H1 (cell line): ENCODE data around the gene WNT9B. TPM values are rescaled to one million over a fixed set of nuclear protein-coding genes. Genes with fewer than 3 reads are reported as not detected.

Source experiments
- CTCF ChIA-PET: fragments of 300-600 bp; sonication (Branson Sonifier 250); formaldehyde crosslinking; loops from one replicate; lab custom pipeline; 2021; ENCODE audit not compliant: partially characterized antibody; lab: Charles Lee
- POLR2A ChIA-PET: fragments of 300-600 bp; sonication (Branson Sonifier 250); formaldehyde crosslinking; loops from one replicate; lab custom pipeline; 2021; ENCODE audit warnings: inconsistent platforms; ENCODE audit not compliant: partially characterized antibody; lab: Charles Lee
- DNase-seq, 2 experiments: peaks; one replicate each; pipeline versions ENCODE4 v3.0.0 to v3.0.0-alpha.2; 2010 to 2022; ENCODE audit warnings: low spot score in 2 of 2, low read depth in 1 of 2, mixed read lengths in 1 of 2
- FAIRE-seq: peaks from 2 replicates; lab custom pipeline; 2011; peaks lifted over from hg19 to GRCh38; lab: Jason Lieb, UNC
- H2AFZ ChIP-seq: 2 replicates; pipeline ENCODE4 v1.8.1; 2012; ENCODE audit warnings: low read length, inconsistent platforms
- H2AK5ac ChIP-seq: 2 replicates; pipeline ENCODE4 v1.6.1; 2013; ENCODE audit warnings: low read depth, low read length
- H2BK120ac ChIP-seq: replicated peaks from 2 replicates; pipeline ENCODE3; 2013; ENCODE audit warnings: low read depth, low read length, inconsistent platforms
- H2BK12ac ChIP-seq: 2 replicates; pipeline ENCODE4 v1.6.1; 2013; ENCODE audit warnings: low read depth, low read length
- H2BK15ac ChIP-seq: 2 replicates; pipeline ENCODE4 v1.6.1; 2013; ENCODE audit warnings: low read length
- H2BK20ac ChIP-seq: 2 replicates; pipeline ENCODE4 v1.6.1; 2013; ENCODE audit warnings: low read length
- H2BK5ac ChIP-seq: 2 replicates; pipeline ENCODE4 v1.6.1; 2013; ENCODE audit warnings: low read depth, low read length
- H3K14ac ChIP-seq: 2 replicates; pipeline ENCODE4 v1.6.1; 2013; ENCODE audit warnings: inconsistent platforms; ENCODE audit not compliant: insufficient read length
- H3K18ac ChIP-seq: 2 replicates; pipeline ENCODE4 v1.6.1; 2013; ENCODE audit warnings: low read length; ENCODE audit errors: extremely low read depth
- H3K23ac ChIP-seq: 2 replicates; pipeline ENCODE4 v1.6.1; 2013; ENCODE audit warnings: inconsistent platforms; ENCODE audit not compliant: insufficient read length
- H3K23me2 ChIP-seq: 2 replicates; pipeline ENCODE4 v1.6.1; 2013; ENCODE audit warnings: low read depth, low read length
- H3K27ac ChIP-seq: 2 replicates; pipeline ENCODE4 v1.6.1; 2011; ENCODE audit warnings: low read depth, low read length, inconsistent platforms
- H3K27me3 ChIP-seq, 4 experiments: replicated peaks in 1 of 4; 1 replicate in 1 of 4; 2 replicates in 3 of 4; pipeline versions ENCODE4 v1.6.1 to v1.8.1; 2011 to 2013; ENCODE audit warnings: low read length in 3 of 4, mild to moderate bottlenecking in 3 of 4, inconsistent platforms in 2 of 4, mixed read lengths in 2 of 4, moderate library complexity in 1 of 4; ENCODE audit not compliant: control insufficient read depth in 3 of 4, insufficient read depth in 3 of 4; ENCODE audit errors: extremely low read depth in 1 of 4
- H3K36me3 ChIP-seq, 4 experiments: 2 replicates each; pipeline versions ENCODE4 v1.6.1 to v1.8.1; 2011 to 2013; ENCODE audit warnings: mild to moderate bottlenecking in 4 of 4, low read length in 3 of 4, moderate library complexity in 2 of 4, control low read depth in 1 of 4, inconsistent platforms in 1 of 4; ENCODE audit not compliant: insufficient read depth in 4 of 4, control insufficient read depth in 2 of 4
- H3K4ac ChIP-seq: replicated peaks from 2 replicates; pipeline ENCODE3; 2013; ENCODE audit warnings: low read length, low read depth, mixed read lengths, inconsistent platforms; ENCODE audit not compliant: insufficient read length
- H3K4me1 ChIP-seq, 4 experiments: replicated peaks in 1 of 4; 1 replicate in 1 of 4; 2 replicates in 3 of 4; pipeline versions ENCODE4 v1.6.1 to v1.8.1; 2011 to 2013; ENCODE audit warnings: low read length in 3 of 4, inconsistent platforms in 2 of 4, mixed read lengths in 1 of 4; ENCODE audit not compliant: insufficient read depth in 4 of 4, control insufficient read depth in 3 of 4
- H3K4me2 ChIP-seq, 2 experiments: 2 replicates each; pipeline versions ENCODE4 v1.6.1 to v1.8.1; 2011 to 2013; ENCODE audit warnings: low read depth in 2 of 2, low read length in 2 of 2, control low read depth in 1 of 2, inconsistent platforms in 1 of 2, mild to moderate bottlenecking in 1 of 2; ENCODE audit not compliant: insufficient read depth in 1 of 2
- H3K4me3 ChIP-seq, 4 experiments: fragments of 200-600, 300-600 bp in 1 of 4; sonication (generic), shearing (Covaris generic), sonication (Bioruptor Twin) in 1 of 4; 2 replicates each; pipeline versions ENCODE4 v1.5.1 to v1.8.1; 2011 to 2016; ENCODE audit warnings: low read length in 4 of 4, low read depth in 3 of 4, control low read depth in 2 of 4, inconsistent platforms in 2 of 4, mild to moderate bottlenecking in 2 of 4, mixed read lengths in 1 of 4, moderate library complexity in 1 of 4; ENCODE audit not compliant: insufficient read depth in 2 of 4; ENCODE audit errors: extremely low read depth in 1 of 4
- H3K56ac ChIP-seq: replicated peaks from 2 replicates; pipeline ENCODE3; 2013; ENCODE audit warnings: low read depth, mild to moderate bottlenecking, mixed read lengths, low read length, inconsistent platforms; ENCODE audit not compliant: insufficient read length
- H3K79me1 ChIP-seq: 2 replicates; pipeline ENCODE4 v1.6.1; 2013; ENCODE audit warnings: low read depth, low read length, control low read depth
- H3K79me2 ChIP-seq, 2 experiments: 2 replicates each; pipeline versions ENCODE4 v1.6.1 to v1.8.1; 2012 to 2013; ENCODE audit warnings: low read length in 2 of 2, mild to moderate bottlenecking in 2 of 2, inconsistent platforms in 1 of 2; ENCODE audit not compliant: insufficient read depth in 2 of 2, control insufficient read depth in 1 of 2
- H3K9ac ChIP-seq, 4 experiments: replicated peaks in 1 of 4; 1 replicate in 1 of 4; 2 replicates in 3 of 4; pipeline versions ENCODE4 v1.6.1 to v1.8.1; 2011 to 2013; ENCODE audit warnings: low read depth in 3 of 4, low read length in 3 of 4, control low read depth in 2 of 4, mild to moderate bottlenecking in 2 of 4, moderate library complexity in 2 of 4, inconsistent platforms in 1 of 4; ENCODE audit errors: extremely low read depth in 1 of 4
- H3K9me3 ChIP-seq, 2 experiments: 2 replicates each; pipeline versions ENCODE4 v1.6.1 to v1.8.1; 2012 to 2013; ENCODE audit warnings: mild to moderate bottlenecking in 2 of 2, moderate library complexity in 2 of 2, control low read depth in 1 of 2, inconsistent platforms in 1 of 2, low read depth in 1 of 2, low read length in 1 of 2, mixed read lengths in 1 of 2; ENCODE audit not compliant: insufficient read depth in 2 of 2
- H4K20me1 ChIP-seq, 2 experiments: replicated peaks in 1 of 2; 2 replicates each; pipeline versions ENCODE3 to v1.8.1; 2011 to 2013; ENCODE audit warnings: inconsistent platforms in 2 of 2, low read length in 2 of 2, mild to moderate bottlenecking in 1 of 2; ENCODE audit not compliant: insufficient read depth in 2 of 2, control insufficient read depth in 1 of 2
- H4K5ac ChIP-seq: 2 replicates; pipeline ENCODE4 v1.6.1; 2013; ENCODE audit warnings: low read length, low read depth, mixed read lengths, inconsistent platforms; ENCODE audit not compliant: insufficient read length
- H4K8ac ChIP-seq: 2 replicates; pipeline ENCODE4 v1.8.0; 2013; ENCODE audit warnings: mild to moderate bottlenecking, moderate library complexity, low read length, inconsistent platforms; ENCODE audit not compliant: insufficient read depth; ENCODE audit errors: extremely low read depth
- H4K91ac ChIP-seq: replicated peaks from 2 replicates; pipeline ENCODE3; 2013; ENCODE audit warnings: low read length, mixed read lengths, inconsistent platforms; ENCODE audit not compliant: insufficient read length
- CTCF ChIP-seq, 3 experiments: IDR thresholded peaks; 1 replicate in 2 of 3; 2 replicates in 1 of 3; pipeline versions ENCODE4 v1.5.1 to v1.6.1; 2011; ENCODE audit warnings: low read length in 3 of 3, mild to moderate bottlenecking in 3 of 3, inconsistent platforms in 2 of 3, low read depth in 1 of 3, moderate library complexity in 1 of 3; ENCODE audit not compliant: insufficient read depth in 1 of 3; ENCODE audit errors: control extremely low read depth in 1 of 3
- GABPA ChIP-seq: IDR thresholded peaks from 2 replicates; pipeline ENCODE4 v1.6.1; 2011; ENCODE audit warnings: mild to moderate bottlenecking, low read length, moderate library complexity, borderline replicate concordance; ENCODE audit not compliant: insufficient read depth
- HDAC2 ChIP-seq, 2 experiments: fragments of 300-600 bp in 1 of 2; sonication (generic) in 1 of 2; IDR thresholded peaks; 2 replicates each; pipeline ENCODE4 v1.6.1; 2011 to 2012; ENCODE audit warnings: low read depth in 2 of 2, low read length in 2 of 2, mild to moderate bottlenecking in 2 of 2, moderate library complexity in 2 of 2, borderline replicate concordance in 1 of 2, inconsistent platforms in 1 of 2
- POLR2AphosphoS5 ChIP-seq: IDR thresholded peaks from 2 replicates; pipeline ENCODE4 v1.6.1; 2011; ENCODE audit warnings: low read depth, low read length
- RNF2 ChIP-seq: fragments of 200-900, 300-1000 bp; sonication (generic); IDR thresholded peaks from 2 replicates; pipeline ENCODE4 v1.7.1; 2016; ENCODE audit warnings: borderline replicate concordance, low read depth, mild to moderate bottlenecking, antibody characterized with exemption, low read length; ENCODE audit not compliant: poor library complexity, severe bottlenecking; ENCODE audit errors: missing control alignments
- SIRT6 ChIP-seq: IDR thresholded peaks from one replicate; pipeline ENCODE4 v1.7.1; 2012; ENCODE audit warnings: low read length, inconsistent platforms
- WGBS, 2 experiments: shearing (Covaris generic) in 1 of 2; methylation state at CpG; one replicate each; pipeline versions ENCODE4 v1.1.6 to v1.1.7; 2013 to 2015; ENCODE audit warnings: low lambda C conversion rate in 2 of 2, mixed read lengths in 2 of 2, inconsistent platforms in 1 of 2, low coverage in 1 of 2, missing lambda C conversion rate in 1 of 2; ENCODE audit not compliant: insufficient replicate concordance in 2 of 2, insufficient coverage in 1 of 2, insufficient read length in 1 of 2; ENCODE audit errors: extremely low coverage in 1 of 2, missing lambda C conversion rate in 1 of 2; 5-methylcytosine and 5-hydroxymethylcytosine counted together
- polyA plus RNA-seq, 7 experiments: library from polyadenylated mRNA; depleted of rRNA in 3 of 7; stranded (reverse) in 5 of 7; unstranded in 2 of 7; fragments of >200 nt in 5 of 7; fragments of 200-250 nt in 2 of 7; gene quantifications; 1 replicate in 5 of 7; 2 replicates in 1 of 7; 4 replicates in 1 of 7; pipeline versions ENCODE4 v1.2.1 to v1.2.3, GENCODE V29; 2011 to 2013; ENCODE audit warnings: missing spikeins in 2 of 7, mixed read lengths in 2 of 7
- total RNA-seq: library from RNA; stranded (reverse); fragmentation: NEBNext Ultra II Directional; extraction: Animal tissue kit (Norgen Biotek cat#: 25700); gene quantifications from 2 replicates; pipeline ENCODE4 v1.2.1, GENCODE V29; 2021

Gene WNT9B
- total and polyA plus RNA-seq, 2 of the 8 experiments (the other 6 are each of a cell fraction or from before 2014, with no cell fraction given) = 0.21 TPM; not detected in 1

GRCh38 chr17:46818929-46819859 lies 32.2 kb upstream of the WNT9B start:
- Histone ChIP-seq H4K91ac (peak overlapping the region; percentile 92), H2AK5ac (no peak overlapping the region), H3K9me3 (no peaks in the 10 kb centered on the region), H3K27ac (no peak overlapping the region), H2BK120ac (peak overlapping the region; percentile 91), H2BK15ac (no peak overlapping the region; the same call in 1 of the 2 replicates), H3K4me1 (peaks cover 0 to 40% (median 33%) of the 10 kb centered on the region in 4 experiments; a peak in 6 of 7 replicates), H4K5ac (no peak overlapping the region), H3K56ac (peak overlapping the region; percentile 46), H3K14ac (no peak overlapping the region), H3K4me3 (peak overlapping the region; percentile 22 to 61 (median 48)), H3K27me3 (peaks cover 37 to 85% (median 74%) of the 10 kb centered on the region in 4 experiments), H2AFZ (0 out of 2 replicates have a peak overlapping the region, but pooled peaks have one; percentile 47), H3K79me2 (no peaks in the 10 kb centered on the region), H2BK20ac (peak overlapping the region; percentile 97; the same call in 1 of the 2 replicates), H2BK5ac (peak overlapping the region; percentile 97; the same call in 1 of the 2 replicates), H3K9ac (no peak overlapping the region), H2BK12ac (peak overlapping the region; percentile 96; the same call in 1 of the 2 replicates), H3K36me3 (no peaks in the 10 kb centered on the region), H3K4ac (no peak overlapping the region), H3K23ac (no peak overlapping the region), H3K23me2 (peaks cover 23% of the 10 kb centered on the region; the same call in 1 of the 2 replicates), H3K79me1 (no peaks in the 10 kb centered on the region; the same call in 1 of the 2 replicates), H3K18ac (peak overlapping the region; percentile 95), H4K20me1 (peaks cover 2% of the 10 kb centered on the region in 2 experiments), H3K4me2 (peak overlapping the region; percentile 92 to 96), H4K8ac (no peak overlapping the region)
- no peak for FAIRE-seq
- peak in 1 of 2 experiments; percentile 82 for DNase-seq
- WGBS, 2 experiments = 1% methylated on average over 50 of the region's 72 CpGs; no CpG with 5 or more reads in 1 of the 2 experiments
- ChIA-PET CTCF (interaction anchor here (0.6 to 2.9 kb wide), 5 partner anchors 7 to 99 kb away, joined by 3 to 14 read pairs (median 3); no protein-coding TSS in a partner anchor), POLR2A (interaction anchor here (0.6 to 1.5 kb wide), 3 partner anchors 10 to 139 kb away, joined by 3 to 4 read pairs (median 3); no protein-coding TSS in a partner anchor)
- TF ChIP-seq HDAC2 (IDR thresholded peaks at IDR 0.05; ENCODE audit: borderline replicate concordance in 1 of 2, low read depth in 2 of 2, low read length in 2 of 2) (no peak; a peak in 1 of 4 replicates), GABPA (no peak), SIRT6 (no peak), RNF2 (peak; percentile 27), CTCF (IDR thresholded peaks at IDR 0.05; ENCODE audit: control extremely low read depth in 1 of 3, insufficient read depth in 1 of 3, low read depth in 1 of 3, low read length in 3 of 3) (0 out of 4 replicates have a peak, but pooled peaks of 1 of the 3 experiments have one; percentile 0), POLR2AphosphoS5 (no peak)
